Neural progenitor cell (in vitro differentiated cells): Measurements from ENCODE around the gene OR8U1. TPM values are rescaled to one million over a fixed set of nuclear protein-coding genes. Genes with fewer than 3 reads are reported as not detected.

Source experiments
- DNase-seq: peaks from one replicate; pipeline ENCODE4 v3.0.0-alpha.2; 2016; ENCODE audit warnings: low spot score
- H2AFZ ChIP-seq: fragments of 200-600 bp; sonication (generic); replicated peaks from 2 replicates; pipeline ENCODE4 v1.6.1; 2016; ENCODE audit warnings: antibody characterized with exemption
- H3F3A ChIP-seq: fragments of 200-600 bp; sonication (generic); 2 replicates; pipeline ENCODE4 v1.6.1; 2016; ENCODE audit warnings: antibody characterized with exemption, low read depth
- H3K27ac ChIP-seq: fragments of 200-600 bp; sonication (generic); 2 replicates; pipeline ENCODE4 v1.5.1; 2016; ENCODE audit warnings: mild to moderate bottlenecking
- H3K27me3 ChIP-seq: fragments of 200-600 bp; sonication (generic); 2 replicates; pipeline ENCODE4 v1.6.1; 2016; ENCODE audit warnings: mild to moderate bottlenecking, moderate library complexity
- H3K36me3 ChIP-seq: fragments of 200-600 bp; sonication (generic); 2 replicates; pipeline ENCODE4 v1.5.1; 2016
- H3K4me1 ChIP-seq: fragments of 200-600 bp; sonication (generic); 2 replicates; pipeline ENCODE4 v1.6.1; 2016; ENCODE audit warnings: mixed run types
- H3K4me2 ChIP-seq: fragments of 200-600 bp; sonication (generic); 2 replicates; pipeline ENCODE4 v1.6.1; 2016
- H3K4me3 ChIP-seq: fragments of 200-600 bp; sonication (generic); 2 replicates; pipeline ENCODE4 v1.5.1; 2016
- H3K79me2 ChIP-seq: fragments of 200-600 bp; sonication (generic); 2 replicates; pipeline ENCODE4 v1.6.1; 2016; ENCODE audit warnings: low read depth
- H3K9ac ChIP-seq: fragments of 200-600 bp; sonication (generic); 2 replicates; pipeline ENCODE4 v1.6.1; 2016
- H3K9me3 ChIP-seq: fragments of 200-600 bp; sonication (generic); 2 replicates; pipeline ENCODE4 v1.5.1; 2016; ENCODE audit warnings: low read depth
- H4K20me1 ChIP-seq: fragments of 200-600 bp; sonication (generic); 2 replicates; pipeline ENCODE4 v1.6.1; 2016; ENCODE audit warnings: low read depth
- H3K27ac Mint-ChIP-seq: 3 replicates; pipeline ENCODE4 v1.8.0; 2021; ENCODE audit warnings: mixed read lengths
- H3K27me3 Mint-ChIP-seq: 2 replicates; pipeline ENCODE4 v1.8.0; 2022; ENCODE audit warnings: low read depth, mild to moderate bottlenecking, inconsistent platforms, moderate library complexity, mixed read lengths; ENCODE audit not compliant: insufficient read depth
- H3K36me3 Mint-ChIP-seq: 3 replicates; pipeline ENCODE4 v1.8.0; 2021; ENCODE audit warnings: mixed read lengths
- H3K4me1 Mint-ChIP-seq: 3 replicates; pipeline ENCODE4 v1.8.0; 2021; ENCODE audit warnings: mixed read lengths
- H3K4me3 Mint-ChIP-seq: 3 replicates; pipeline ENCODE4 v1.8.0; 2021; ENCODE audit warnings: mild to moderate bottlenecking, moderate library complexity, mixed read lengths
- H3K9me3 Mint-ChIP-seq: 3 replicates; pipeline ENCODE4 v1.8.0; 2020; ENCODE audit warnings: mixed read lengths
- CTCF ChIP-seq: fragments of 200-600 bp; sonication (generic); IDR thresholded peaks from 2 replicates; pipeline ENCODE4 v1.5.1; 2017; ENCODE audit warnings: antibody characterized with exemption, mild to moderate bottlenecking
- EZH2 ChIP-seq: fragments of 200-600 bp; sonication (generic); IDR thresholded peaks from 2 replicates; pipeline ENCODE4 v1.6.1; 2017; ENCODE audit warnings: antibody characterized with exemption, mild to moderate bottlenecking, moderate library complexity
- EZH2phosphoT487 ChIP-seq: fragments of 200-600 bp; sonication (generic); IDR thresholded peaks from 2 replicates; pipeline ENCODE4 v1.6.1; 2017; ENCODE audit warnings: antibody characterized with exemption
- total RNA-seq: library from RNA; depleted of rRNA; stranded (reverse); fragments of >200 nt; gene quantifications from 2 replicates; pipeline ENCODE4 v1.2.3, GENCODE V29; 2015; ENCODE audit warnings: low replicate concordance

OR8U1 gene
- total RNA-seq, 1 donor from 2014 or later: not detected

- no peaks in the 10 kb centered on the region for H4K20me1 ChIP-seq
- no peak overlapping the region for H3K4me2 ChIP-seq
- H3K79me2 ChIP-seq: no peaks in the 10 kb centered on the region
- H3K27me3 Mint-ChIP-seq: peaks cover 2% of the 10 kb centered on the region
- H3K36me3 ChIP-seq: no peaks in the 10 kb centered on the region
- no peak overlapping the region for H3K27ac ChIP-seq
- H2AFZ ChIP-seq: no peak overlapping the region
- H3K27ac Mint-ChIP-seq: no peak overlapping the region
- TF ChIP-seq CTCF (no peak), EZH2phosphoT487 (no peak), EZH2 (no peak)
- no peak for DNase-seq
- H3K4me3 ChIP-seq: no peak overlapping the region
- no peaks in the 10 kb centered on the region for H3K4me1 Mint-ChIP-seq
- H3F3A ChIP-seq: no peaks in the 10 kb centered on the region
- no peaks in the 10 kb centered on the region for H3K9me3 ChIP-seq
- no peaks in the 10 kb centered on the region for H3K4me1 ChIP-seq
- H3K36me3 Mint-ChIP-seq: no peaks in the 10 kb centered on the region
- no peaks in the 10 kb centered on the region for H3K27me3 ChIP-seq
- H3K9ac ChIP-seq: no peak overlapping the region
- no peaks in the 10 kb centered on the region for H3K9me3 Mint-ChIP-seq
- H3K4me3 Mint-ChIP-seq: no peak overlapping the region
Measured at GRCh38 chr11:56404393-56404792, 29.0 kb downstream of the OR8U1 start.

- no peaks in the 10 kb centered on the region for H4K20me1 ChIP-seq
- no peaks in the 10 kb centered on the region for H3K79me2 ChIP-seq
- no peak overlapping the region for H3K27ac Mint-ChIP-seq
- no peak overlapping the region for H3K4me3 Mint-ChIP-seq
- no peaks in the 10 kb centered on the region for H3K36me3 Mint-ChIP-seq
- no peaks in the 10 kb centered on the region for H3K9me3 ChIP-seq
- no peak overlapping the region for H2AFZ ChIP-seq
- no peaks in the 10 kb centered on the region for H3K4me1 Mint-ChIP-seq
- H3F3A ChIP-seq: no peaks in the 10 kb centered on the region
- H3K4me3 ChIP-seq: no peak overlapping the region
- no peak overlapping the region for H3K4me2 ChIP-seq
- no peak overlapping the region for H3K9ac ChIP-seq
- peaks cover 2% of the 10 kb centered on the region for H3K27me3 Mint-ChIP-seq
- H3K9me3 Mint-ChIP-seq: no peaks in the 10 kb centered on the region
- no peaks in the 10 kb centered on the region for H3K27me3 ChIP-seq
- no peak for DNase-seq
- no peak for TF ChIP-seq CTCF
- no peak overlapping the region for H3K27ac ChIP-seq
- H3K36me3 ChIP-seq: no peaks in the 10 kb centered on the region
- H3K4me1 ChIP-seq: no peaks in the 10 kb centered on the region
Measured at GRCh38 chr11:56410801-56411200, 35.4 kb downstream of the OR8U1 start.

- Histone ChIP-seq H3K36me3 (no peaks in the 10 kb centered on the region), H3K9me3 (no peaks in the 10 kb centered on the region)
- no peaks in the 10 kb centered on the region for H3K36me3 Mint-ChIP-seq
Measured at GRCh38 chr11:56412396-56412795, 37.0 kb downstream of the OR8U1 start, which contains the start of gene OR5AL1. OR5AL1 (plus strand) TSS chr11:56412696.

More at GRCh38 chr11:56412396-56412795, 37.0 kb downstream of the OR8U1 start, which contains the start of gene OR5AL1:
- H3K4me3 ChIP-seq: no peak within 1 kb of the TSS
- no peak within 1 kb of the TSS for H3K27ac Mint-ChIP-seq
- no peaks in the 10 kb centered on the region for H3K9me3 Mint-ChIP-seq
- no peak within 1 kb of the TSS for H3K4me3 Mint-ChIP-seq
- no peak within 1 kb of the TSS for H3K27ac ChIP-seq
- H3K27me3 ChIP-seq: no peaks in the 10 kb centered on the region
- TF ChIP-seq EZH2phosphoT487 (no peak), CTCF (no peak), EZH2 (no peak)
- no peaks in the 10 kb centered on the region for H3K4me1 Mint-ChIP-seq
- H3F3A ChIP-seq: no peaks in the 10 kb centered on the region
- H3K79me2 ChIP-seq: no peaks in the 10 kb centered on the region
- H3K4me1 ChIP-seq: no peaks in the 10 kb centered on the region
- DNase-seq: no peak
- peaks cover 2% of the 10 kb centered on the region for H3K27me3 Mint-ChIP-seq
- no peak within 1 kb of the TSS for H3K4me2 ChIP-seq
- no peak within 1 kb of the TSS for H3K9ac ChIP-seq
- no peak within 1 kb of the TSS for H2AFZ ChIP-seq
- no peaks in the 10 kb centered on the region for H4K20me1 ChIP-seq

Other genes with a start within 250 kb of the OR8U1 start
- not detected in 2 replicates for gene OR8J3, start 235.4 kb upstream of the OR8U1 start, total RNA-seq
- gene OR8K5, start 215.3 kb upstream of the OR8U1 start, total RNA-seq: not detected in 2 replicates
- gene OR5J2, start 199.0 kb upstream of the OR8U1 start, total RNA-seq: not detected in 2 replicates
- not detected in 2 replicates for gene OR5T2, start 141.4 kb upstream of the OR8U1 start, total RNA-seq
- not detected in 2 replicates for gene OR5T3, start 123.4 kb upstream of the OR8U1 start, total RNA-seq
- gene OR5T1, start 101.5 kb upstream of the OR8U1 start, total RNA-seq: not detected in 2 replicates
- gene OR8H1, start 83.4 kb upstream of the OR8U1 start, total RNA-seq: not detected in 2 replicates
- not detected in 2 replicates for gene OR8K3, start 60.5 kb upstream of the OR8U1 start, total RNA-seq
- not detected in 2 replicates for gene OR8K1, start 29.6 kb upstream of the OR8U1 start, total RNA-seq
- gene OR8J1, start 21.3 kb upstream of the OR8U1 start, total RNA-seq: not detected in 2 replicates
- gene OR5AL1, start 37.1 kb downstream of the OR8U1 start, total RNA-seq: not detected in 2 replicates
- not detected in 2 replicates for gene OR5M3, start 97.7 kb downstream of the OR8U1 start, total RNA-seq
- gene OR5M8, start 115.7 kb downstream of the OR8U1 start, total RNA-seq: not detected in 2 replicates
- gene OR5M11, start 167.6 kb downstream of the OR8U1 start, total RNA-seq: not detected in 2 replicates
- not detected in 2 replicates for gene OR5M10, start 202.1 kb downstream of the OR8U1 start, total RNA-seq
- not detected in 2 replicates for gene OR5M1, start 239.2 kb downstream of the OR8U1 start, total RNA-seq